ENCODE data around the gene FBLN1. TPM values are rescaled to one million over a fixed set of nuclear protein-coding genes. Genes with fewer than 3 reads are reported as not detected.

FBLN1 gene
- polyA plus RNA-seq: 0.56 and 4.3 TPM in 2 replicates

GRCh38 chr22:45502215-45503049 lies at the start of gene FBLN1:
TSS of gene FBLN1 (plus strand) at chr22:45502883. CDS start at chr22:45502986, 103 bp downstream.

Other genes starting within 250 kb of the FBLN1 start
- not detected in 2 replicates for gene UPK3A, start 217.9 kb upstream of the FBLN1 start, polyA plus RNA-seq
- gene FAM118A, start 192.9 kb upstream of the FBLN1 start, polyA plus RNA-seq: 7.7 and 8.1 TPM in 2 replicates
- gene SMC1B, start 89.3 kb upstream of the FBLN1 start, polyA plus RNA-seq: not detected in 2 replicates
- gene RIBC2, start 89.2 kb upstream of the FBLN1 start, polyA plus RNA-seq: not detected in 2 replicates
- 296 and 338 TPM in 2 replicates for gene ATXN10, start 169.0 kb downstream of the FBLN1 start, polyA plus RNA-seq